Fibroblast of the aortic adventitia (primary cell): Measurements from ENCODE around the gene SPPL2B. TPM values are rescaled to one million over a fixed set of nuclear protein-coding genes. Genes with fewer than 3 reads are reported as not detected.

ENCODE experiments used
- DNase-seq: peaks from one replicate; pipeline ENCODE4 v3.0.0-alpha.2; 2010; ENCODE audit warnings: low read depth
- H3K4me3 ChIP-seq: 2 replicates; pipeline ENCODE4 v1.5.1; 2011; ENCODE audit warnings: low read depth, mild to moderate bottlenecking, control low read depth, low read length, moderate library complexity
- CTCF ChIP-seq: IDR thresholded peaks from 2 replicates; pipeline ENCODE4 v1.5.1; 2011; ENCODE audit warnings: mild to moderate bottlenecking, low read length, control low read depth, inconsistent platforms; ENCODE audit not compliant: insufficient read depth
- total RNA-seq: library from RNA; depleted of rRNA; stranded (reverse); fragments of >200 nt; gene quantifications from 2 replicates; pipeline ENCODE4 v1.2.3, GENCODE V29; 2012; ENCODE audit warnings: low replicate concordance

SPPL2B gene
- total RNA-seq, 1 donor: 24.6 TPM

- no peak for DNase-seq
- no peak overlapping the region for H3K4me3 ChIP-seq
- no peak for TF ChIP-seq CTCF
Measured at GRCh38 chr19:2286402-2287140, 41.9 kb upstream of the SPPL2B start.

- no peak for TF ChIP-seq CTCF
- no peak overlapping the region for H3K4me3 ChIP-seq
- DNase-seq: no peak
Measured at GRCh38 chr19:2287585-2288337, 40.7 kb upstream of the SPPL2B start.

GRCh38 chr19:2288338-2288817, 40.1 kb upstream of the SPPL2B start:
- no peak for TF ChIP-seq CTCF
- DNase-seq: no peak
- no peak overlapping the region for H3K4me3 ChIP-seq

- DNase-seq: no peak
- H3K4me3 ChIP-seq: no peak overlapping the region
- no peak for TF ChIP-seq CTCF
Measured at GRCh38 chr19:2288818-2289713, 39.4 kb upstream of the SPPL2B start.

- TF ChIP-seq CTCF: no peak
- peak overlapping the region; percentile 44 for H3K4me3 ChIP-seq
- no peak for DNase-seq
Measured at GRCh38 chr19:2289714-2290435, 38.6 kb upstream of the SPPL2B start.
